GM20000 (cell line): ENCODE data around the gene UBL4A.

Source experiments
- DNase-seq: peaks from one replicate; pipeline ENCODE4 v3.0.0; 2012; ENCODE audit warnings: low spot score
- TF ChIP-seq, protein P1 (sequence below): IDR thresholded peaks from 2 replicates; pipeline ENCODE4 v1.5.1; 2012; ENCODE audit warnings: mild to moderate bottlenecking, control low read depth; ENCODE audit errors: extremely low read depth, missing control alignments

Gene UBL4A

DNA sequence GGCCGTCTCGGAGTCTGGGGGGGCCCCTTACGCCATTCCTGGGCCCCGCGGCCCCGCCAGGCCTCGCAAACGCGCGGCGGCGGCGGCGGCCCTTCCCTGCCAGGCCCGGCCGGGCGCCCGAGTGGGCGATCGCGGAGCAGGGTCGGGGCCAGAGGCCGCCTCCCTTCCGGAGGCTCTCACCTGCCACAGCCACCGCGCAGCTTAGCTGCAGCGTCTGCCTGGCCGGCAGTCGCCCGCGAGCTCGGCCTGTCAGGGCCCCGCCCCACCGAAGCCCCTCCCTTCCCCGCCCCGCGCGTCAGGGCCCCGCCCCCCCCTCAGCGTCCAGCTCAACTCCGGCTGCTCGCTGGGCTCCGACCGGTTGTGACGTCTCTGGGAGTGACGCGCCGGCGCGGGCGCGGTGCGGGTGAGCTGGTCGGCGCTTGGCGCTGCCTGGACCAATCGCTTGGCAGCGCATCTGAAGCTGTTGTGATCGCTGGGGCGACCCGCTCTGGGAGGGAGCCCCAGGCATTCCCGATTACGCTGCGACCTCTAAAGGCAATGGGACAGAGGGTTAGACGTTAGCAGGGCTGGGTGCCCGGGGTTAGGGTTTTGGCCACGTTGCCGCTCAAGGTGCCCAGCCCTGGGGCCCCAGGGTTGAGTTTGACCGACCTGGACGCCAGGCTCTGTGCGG is 4.1 kb upstream of the UBL4A start, which contains the start of gene SLC10A3:
TSS of gene SLC10A3 (minus strand) at position 216 of the 670 bp plus-strand sequence. CDS start 1,689 bp downstream, outside the sequence.
- TF ChIP-seq, protein P1, sequence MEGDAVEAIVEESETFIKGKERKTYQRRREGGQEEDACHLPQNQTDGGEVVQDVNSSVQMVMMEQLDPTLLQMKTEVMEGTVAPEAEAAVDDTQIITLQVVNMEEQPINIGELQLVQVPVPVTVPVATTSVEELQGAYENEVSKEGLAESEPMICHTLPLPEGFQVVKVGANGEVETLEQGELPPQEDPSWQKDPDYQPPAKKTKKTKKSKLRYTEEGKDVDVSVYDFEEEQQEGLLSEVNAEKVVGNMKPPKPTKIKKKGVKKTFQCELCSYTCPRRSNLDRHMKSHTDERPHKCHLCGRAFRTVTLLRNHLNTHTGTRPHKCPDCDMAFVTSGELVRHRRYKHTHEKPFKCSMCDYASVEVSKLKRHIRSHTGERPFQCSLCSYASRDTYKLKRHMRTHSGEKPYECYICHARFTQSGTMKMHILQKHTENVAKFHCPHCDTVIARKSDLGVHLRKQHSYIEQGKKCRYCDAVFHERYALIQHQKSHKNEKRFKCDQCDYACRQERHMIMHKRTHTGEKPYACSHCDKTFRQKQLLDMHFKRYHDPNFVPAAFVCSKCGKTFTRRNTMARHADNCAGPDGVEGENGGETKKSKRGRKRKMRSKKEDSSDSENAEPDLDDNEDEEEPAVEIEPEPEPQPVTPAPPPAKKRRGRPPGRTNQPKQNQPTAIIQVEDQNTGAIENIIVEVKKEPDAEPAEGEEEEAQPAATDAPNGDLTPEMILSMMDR: no peak
- DNase-seq: peak; percentile 93

DNA sequence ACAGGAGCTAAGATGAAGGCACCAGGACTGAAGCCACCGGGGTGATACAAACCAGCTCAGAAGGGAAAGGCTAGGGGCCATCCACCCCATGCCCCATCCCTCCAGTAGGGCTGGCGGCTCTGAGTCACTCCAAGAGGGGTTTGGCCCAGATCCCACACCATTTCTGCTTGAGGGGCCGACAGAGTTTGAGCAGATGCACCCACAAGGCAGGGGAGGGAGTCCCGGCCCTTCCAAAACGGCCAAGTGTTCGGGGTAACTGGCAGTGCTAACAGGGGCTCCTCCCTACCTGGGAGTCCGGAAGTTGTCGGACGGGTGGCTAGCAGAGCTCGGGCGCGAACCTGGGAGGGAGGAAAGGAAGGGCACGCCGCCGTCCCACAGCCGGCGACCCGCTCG is 3.6 kb upstream of the UBL4A start:
- TF ChIP-seq, protein P1: no peak
- peak; percentile 29 for DNase-seq

DNA sequence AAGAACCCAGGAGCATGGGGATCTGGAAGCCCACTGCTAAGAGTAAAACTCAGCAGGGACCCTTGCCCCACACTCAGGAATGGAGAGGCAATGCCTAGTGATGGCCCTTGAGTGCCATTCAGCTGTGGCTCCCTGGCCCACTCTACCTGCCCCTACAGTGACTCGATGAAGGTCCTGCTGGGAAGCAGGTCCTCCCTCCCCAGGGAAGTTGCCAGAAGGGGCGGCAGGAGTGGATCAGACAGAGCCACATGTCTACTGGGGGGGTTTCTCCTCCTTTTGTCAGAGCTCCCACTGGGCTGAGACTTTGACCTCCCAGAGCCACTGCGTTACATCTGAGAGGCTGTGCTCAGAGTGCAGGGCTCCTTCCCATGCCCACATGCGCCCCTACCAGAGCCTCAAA is 2.8 kb upstream of the UBL4A start:
- no peak for DNase-seq
- TF ChIP-seq, protein P1: no peak

DNA sequence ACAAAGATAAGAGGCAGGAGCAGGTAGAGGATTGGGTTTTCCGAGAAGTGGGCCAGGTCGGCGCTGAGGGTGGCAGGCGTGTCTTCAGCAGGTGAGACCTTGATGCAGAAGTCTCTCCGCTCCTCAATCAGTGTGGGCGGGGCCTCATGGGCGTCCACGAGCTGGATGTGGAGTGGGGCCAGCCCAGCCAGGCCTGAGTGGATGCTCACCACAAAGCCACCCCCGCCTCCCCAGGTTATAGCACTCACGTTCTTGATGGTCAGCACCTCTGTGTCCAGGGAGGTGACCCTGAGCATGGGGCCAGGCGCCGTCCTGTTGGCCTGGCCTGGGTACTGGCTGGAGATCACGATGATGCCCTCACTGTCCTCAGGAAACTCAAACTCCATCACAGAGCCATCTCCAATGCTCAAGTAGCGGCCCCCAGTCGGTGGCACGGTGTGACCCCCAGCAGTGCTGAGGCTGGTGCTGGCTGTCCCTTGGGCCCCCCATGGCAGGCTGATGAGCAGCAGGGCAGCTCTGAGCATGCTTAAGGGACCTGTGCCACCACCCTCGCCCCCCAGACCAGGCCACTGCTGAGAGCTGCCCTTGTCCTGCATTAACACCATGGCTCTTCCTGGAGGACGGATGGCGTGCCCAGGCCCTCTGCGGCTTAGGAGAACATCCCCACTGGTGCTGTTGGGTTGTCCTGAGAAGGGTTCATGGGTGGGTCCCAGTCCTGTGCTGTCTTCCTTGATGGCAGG is 2.1 kb upstream of the UBL4A start:
- TF ChIP-seq, protein P1: no peak
- DNase-seq: no peak

DNA sequence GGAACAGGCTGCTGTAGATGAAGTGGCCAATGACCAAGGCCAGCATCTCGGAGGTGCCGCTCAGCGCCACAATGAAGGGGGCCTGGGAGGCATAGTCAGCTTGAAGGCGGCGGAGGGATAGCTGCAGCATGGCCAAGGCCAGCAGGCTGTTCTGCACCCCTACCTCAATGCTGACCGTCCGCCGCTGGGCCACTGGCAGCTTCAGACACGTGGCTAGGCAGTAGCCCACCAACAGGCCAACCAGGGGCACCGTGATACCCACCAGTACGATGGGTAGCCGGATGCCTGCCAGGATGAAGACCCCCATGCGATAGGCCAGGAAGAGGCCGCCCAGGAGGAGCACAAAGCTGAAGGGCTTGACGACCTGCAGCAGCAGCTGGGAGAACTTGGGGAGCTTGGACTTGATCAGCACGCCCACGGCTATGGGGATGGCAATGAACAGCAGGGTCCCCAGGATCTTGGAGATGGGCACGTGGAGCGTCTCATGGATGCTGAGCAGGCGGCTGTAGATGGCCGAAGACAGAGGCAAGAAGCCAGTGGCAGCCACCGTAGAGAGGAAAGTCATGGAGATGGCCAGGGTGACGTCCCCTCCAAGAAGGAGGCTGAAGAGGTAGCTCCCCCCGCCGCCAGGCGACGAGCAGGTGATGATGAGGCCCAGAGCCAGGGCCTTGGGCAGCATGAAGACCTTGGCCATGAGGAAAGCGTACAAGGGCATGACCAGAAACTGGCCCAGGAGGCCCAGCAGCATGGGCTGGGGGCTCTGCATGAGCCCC is 1.3 kb upstream of the UBL4A start:
- no peak for DNase-seq
- TF ChIP-seq, protein P1: no peak

DNA sequence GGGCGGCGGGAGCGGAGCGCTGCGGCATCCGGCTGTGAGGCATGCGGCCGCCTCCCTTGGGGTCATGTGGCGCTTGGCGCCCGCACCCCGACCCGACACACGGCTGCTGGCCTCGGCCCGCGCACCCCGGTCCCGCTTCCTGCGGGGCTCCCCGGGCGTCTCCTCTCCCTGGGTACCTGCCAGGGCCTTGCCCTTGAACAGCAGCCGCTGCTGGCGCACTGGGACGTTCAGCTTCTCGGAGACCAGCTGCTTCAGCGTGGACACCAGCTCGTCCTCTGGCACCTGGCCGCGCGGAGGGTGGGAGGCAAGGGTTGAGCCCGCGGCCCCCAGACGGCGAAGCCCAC is 391 bp downstream of the UBL4A start:
- DNase-seq: no peak
- TF ChIP-seq, protein P1: no peak
